ENCODE measurements around the gene GPR183.

- TF ChIP-seq, protein P1, sequence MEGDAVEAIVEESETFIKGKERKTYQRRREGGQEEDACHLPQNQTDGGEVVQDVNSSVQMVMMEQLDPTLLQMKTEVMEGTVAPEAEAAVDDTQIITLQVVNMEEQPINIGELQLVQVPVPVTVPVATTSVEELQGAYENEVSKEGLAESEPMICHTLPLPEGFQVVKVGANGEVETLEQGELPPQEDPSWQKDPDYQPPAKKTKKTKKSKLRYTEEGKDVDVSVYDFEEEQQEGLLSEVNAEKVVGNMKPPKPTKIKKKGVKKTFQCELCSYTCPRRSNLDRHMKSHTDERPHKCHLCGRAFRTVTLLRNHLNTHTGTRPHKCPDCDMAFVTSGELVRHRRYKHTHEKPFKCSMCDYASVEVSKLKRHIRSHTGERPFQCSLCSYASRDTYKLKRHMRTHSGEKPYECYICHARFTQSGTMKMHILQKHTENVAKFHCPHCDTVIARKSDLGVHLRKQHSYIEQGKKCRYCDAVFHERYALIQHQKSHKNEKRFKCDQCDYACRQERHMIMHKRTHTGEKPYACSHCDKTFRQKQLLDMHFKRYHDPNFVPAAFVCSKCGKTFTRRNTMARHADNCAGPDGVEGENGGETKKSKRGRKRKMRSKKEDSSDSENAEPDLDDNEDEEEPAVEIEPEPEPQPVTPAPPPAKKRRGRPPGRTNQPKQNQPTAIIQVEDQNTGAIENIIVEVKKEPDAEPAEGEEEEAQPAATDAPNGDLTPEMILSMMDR (IDR thresholded peaks at IDR 0.05) = no peak
- TF ChIP-seq ZFX (IDR thresholded peaks at IDR 0.05; ENCODE audit: borderline replicate concordance) = no peak
Observed at GRCh38 chr13:99288089-99288488, 19.1 kb downstream of the GPR183 start.
